ENCODE results near the gene BRWD1.

The BRWD1 gene

DNA sequence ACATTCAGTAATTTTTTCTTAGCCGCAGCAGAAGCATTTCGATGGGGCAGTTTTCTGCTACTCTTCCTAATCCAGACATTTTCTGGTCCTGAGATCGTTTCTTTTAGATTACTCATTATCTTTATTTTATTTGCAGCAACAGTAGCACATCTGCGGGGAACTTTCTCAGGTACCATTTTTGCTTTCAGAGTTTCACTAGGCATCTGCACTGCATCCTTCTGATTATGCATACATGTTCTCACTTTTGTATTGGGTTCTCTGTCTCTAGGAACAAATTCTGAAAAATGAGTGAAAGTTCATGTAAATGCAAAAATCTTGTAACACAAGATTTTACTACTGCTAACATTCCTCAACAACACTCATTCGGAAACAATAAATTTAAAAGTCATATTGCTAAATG, 126.3 kb downstream of the BRWD1 start:
- Histone ChIP-seq H3K4me1 (ENCODE audit: insufficient read depth, low read length) (peaks cover 11% of the 10 kb centered on the region), H3K36me3 (ENCODE audit: insufficient read depth, low read length) (no peaks in the 10 kb centered on the region), H3K9me3 (ENCODE audit: control insufficient read depth, insufficient read depth, low read length) (no peaks in the 10 kb centered on the region), H3K9ac (ENCODE audit: low read depth, low read length) (no peak overlapping the region)

DNA sequence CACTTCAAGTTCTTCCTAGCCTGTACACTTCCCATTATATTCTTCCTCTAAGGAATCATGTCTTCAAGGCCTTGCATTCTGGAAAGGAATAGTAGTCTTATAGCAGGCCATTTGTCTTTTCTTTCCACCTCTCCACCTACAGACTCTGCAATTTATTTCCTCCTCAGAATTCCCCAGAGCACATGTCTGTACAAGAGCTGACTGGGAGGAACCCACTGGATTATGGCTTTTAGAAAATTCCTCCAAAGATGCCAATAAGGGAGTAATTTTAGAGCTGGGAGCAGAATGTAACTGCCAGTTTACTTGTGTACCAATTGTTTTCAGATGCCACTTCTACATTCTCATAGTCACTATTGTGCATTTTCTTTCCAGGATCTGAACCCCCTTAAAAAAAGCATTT, 126.8 kb downstream of the BRWD1 start:
- no peaks in the 10 kb centered on the region for H3K36me3 ChIP-seq (ENCODE audit: insufficient read depth, low read length)
- H3K4me1 ChIP-seq (ENCODE audit: insufficient read depth, low read length), result peaks cover 11% of the 10 kb centered on the region
- H3K9me3 ChIP-seq (ENCODE audit: control insufficient read depth, insufficient read depth, low read length), result no peaks in the 10 kb centered on the region
- no peak overlapping the region for H3K9ac ChIP-seq (ENCODE audit: low read depth, low read length)

DNA sequence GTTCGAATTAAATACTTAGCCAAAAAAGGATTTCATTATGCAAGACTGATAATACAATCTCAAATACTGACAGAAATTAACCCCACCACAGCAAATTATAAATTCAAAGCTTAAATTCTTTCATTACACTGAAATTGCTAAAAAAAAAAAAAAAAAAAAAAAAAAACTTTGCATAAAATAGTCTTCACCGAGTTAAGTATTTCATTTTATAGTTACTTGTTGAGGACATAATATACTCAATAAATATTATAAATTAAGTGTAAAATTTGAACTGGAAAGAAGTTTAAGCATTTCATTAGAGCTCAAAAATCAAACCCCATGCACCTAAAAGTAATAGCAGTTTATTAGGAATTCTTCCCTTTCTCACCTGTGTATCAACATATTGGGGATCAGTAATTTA, 128.3 kb downstream of the BRWD1 start:
- peaks cover 11% of the 10 kb centered on the region for H3K4me1 ChIP-seq (ENCODE audit: insufficient read depth, low read length)
- H3K9me3 ChIP-seq (ENCODE audit: control insufficient read depth, insufficient read depth, low read length), result no peaks in the 10 kb centered on the region
- peaks cover 3% of the 10 kb centered on the region; the same call in 1 of the 2 replicates for H3K36me3 ChIP-seq (ENCODE audit: insufficient read depth, low read length)
- no peak overlapping the region for H3K9ac ChIP-seq (ENCODE audit: low read depth, low read length)

DNA sequence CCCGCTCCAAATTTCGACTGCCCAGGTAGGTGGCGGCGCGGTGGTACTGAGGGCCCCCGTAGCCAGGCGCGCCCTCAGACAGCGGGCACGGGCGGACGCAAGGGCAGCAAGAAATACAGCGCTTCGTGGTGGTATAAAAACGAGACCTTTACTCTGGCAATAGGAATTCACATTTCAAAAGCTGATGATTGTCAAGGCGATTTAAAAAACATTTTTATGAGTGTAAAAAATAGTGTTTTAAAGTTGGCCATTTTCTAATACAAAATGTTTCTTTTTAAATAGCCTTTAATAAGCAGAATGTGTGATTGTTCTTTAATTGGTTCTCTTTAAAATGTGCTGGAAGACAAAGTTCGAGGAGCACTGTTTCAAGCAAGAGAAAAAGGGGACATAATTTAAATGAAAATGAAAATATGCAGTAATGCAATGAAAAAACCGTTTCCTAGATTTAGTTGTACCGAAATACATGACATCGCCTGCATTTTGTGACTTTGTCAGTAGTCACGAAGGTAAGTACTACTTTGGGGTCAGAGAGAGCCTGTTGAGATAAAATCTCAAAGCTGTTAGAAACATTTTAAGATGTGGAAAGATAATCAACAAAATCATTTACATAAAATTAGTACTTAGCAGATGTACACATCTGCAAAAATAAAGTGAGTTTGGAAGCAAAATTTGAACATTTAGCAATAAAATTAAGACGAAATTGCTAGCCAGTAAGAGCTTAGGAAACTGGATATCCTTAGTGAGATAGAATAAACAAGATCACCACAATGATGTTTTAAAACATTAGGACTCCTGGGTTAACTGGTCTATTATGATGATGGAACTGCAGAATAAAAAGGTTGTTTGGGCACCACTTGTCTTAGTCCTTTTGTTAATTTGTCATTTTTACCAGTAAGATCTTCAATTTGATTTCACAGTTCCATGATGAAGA, 129.1 kb downstream of the BRWD1 start:
- Histone ChIP-seq H3K4me1 (ENCODE audit: insufficient read depth, low read length) (peaks cover 11% of the 10 kb centered on the region), H3K36me3 (ENCODE audit: insufficient read depth, low read length) (peaks cover 3% of the 10 kb centered on the region; the same call in 1 of the 2 replicates), H3K9me3 (ENCODE audit: control insufficient read depth, insufficient read depth, low read length) (no peaks in the 10 kb centered on the region), H3K9ac (ENCODE audit: low read depth, low read length) (peak overlapping the region; percentile 86)

DNA sequence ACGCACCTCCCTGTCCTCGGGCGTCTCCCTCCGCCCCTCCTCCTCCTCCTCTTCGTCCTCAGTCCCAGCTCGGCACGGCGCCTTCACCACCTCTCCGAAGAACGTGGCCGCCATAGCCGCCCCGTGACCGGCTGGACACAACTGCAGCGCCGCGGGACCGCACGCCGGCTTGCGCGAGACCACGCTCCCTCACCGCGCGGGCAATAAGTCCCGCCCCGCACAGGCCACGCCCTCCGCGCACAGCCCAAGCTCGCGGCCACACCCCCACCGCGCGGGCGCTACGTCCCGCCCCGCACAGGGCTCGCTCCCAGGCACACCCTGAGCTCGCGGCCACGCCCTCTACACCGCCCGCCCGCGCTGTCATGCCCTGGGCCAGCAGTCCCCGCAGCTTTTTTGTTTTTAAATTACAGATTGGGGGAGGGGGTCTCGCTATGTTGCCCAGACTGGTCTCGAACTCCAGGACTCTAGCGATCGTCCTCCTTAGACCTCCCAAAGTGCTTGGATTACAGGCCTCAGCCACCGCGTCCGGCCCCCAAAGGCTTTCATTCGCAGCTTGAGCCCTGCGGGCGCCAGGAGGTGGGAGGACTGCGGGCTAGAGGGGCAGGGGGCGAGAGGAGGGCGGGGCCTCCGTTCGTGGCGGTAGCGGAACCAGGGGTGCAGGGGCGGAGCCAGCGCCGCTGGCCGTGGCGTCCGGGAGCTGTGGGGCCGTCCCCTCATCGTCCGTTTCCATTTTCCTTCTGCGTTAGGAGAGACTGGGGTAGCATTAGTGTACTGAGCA, 130.0 kb downstream of the BRWD1 start, which contains the start of gene PSMG1:
PSMG1 (minus strand) TSS at position 180 of the 778 bp plus-strand sequence; CDS start at position 114, 66 bp downstream.
- Histone ChIP-seq H3K4me1 (ENCODE audit: insufficient read depth, low read length) (peaks cover 11% of the 10 kb centered on the region), H3K9me3 (ENCODE audit: control insufficient read depth, insufficient read depth, low read length) (no peaks in the 10 kb centered on the region), H3K36me3 (ENCODE audit: insufficient read depth, low read length) (peaks cover 6% of the 10 kb centered on the region), H3K9ac (ENCODE audit: low read depth, low read length) (peak within 1 kb of the TSS; percentile 86)

DNA sequence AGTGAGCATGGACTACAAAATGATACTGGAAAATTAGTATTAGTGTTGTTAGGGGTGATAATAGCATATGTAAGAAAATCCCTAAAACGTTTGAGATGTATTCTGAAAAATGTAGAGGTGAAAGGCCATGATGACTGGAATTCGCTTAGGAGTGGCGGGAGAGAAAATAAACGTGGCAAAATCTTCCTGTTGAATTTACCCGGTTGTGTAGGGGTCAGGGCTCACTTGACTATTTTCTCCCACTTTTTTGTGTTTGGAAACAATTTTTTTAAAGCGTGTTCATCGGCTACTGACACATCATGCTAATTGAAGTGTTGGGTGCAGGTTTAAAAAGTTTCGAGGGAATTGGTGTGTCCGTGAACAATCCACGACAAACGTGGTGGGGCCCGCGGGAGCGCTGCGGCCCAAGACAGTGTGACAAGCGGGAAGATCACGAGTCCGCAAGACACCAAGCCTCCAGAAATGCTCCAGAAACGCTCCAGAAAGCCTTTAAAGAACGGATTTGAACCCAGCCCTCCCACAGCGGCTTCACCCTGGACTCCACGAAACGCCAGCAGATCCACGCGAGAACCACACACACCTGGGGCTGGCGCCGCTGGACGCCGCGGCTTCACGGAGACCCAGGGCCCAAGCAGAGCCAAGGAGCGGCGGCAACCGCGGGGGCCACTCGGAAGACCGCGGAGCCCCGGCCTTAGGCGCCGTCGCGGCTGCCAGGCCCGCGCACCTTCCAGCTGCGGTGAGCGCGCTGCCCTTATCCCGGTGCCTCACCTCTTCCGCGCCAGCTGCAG, 130.8 kb downstream of the BRWD1 start:
- peaks cover 8% of the 10 kb centered on the region for H3K4me1 ChIP-seq (ENCODE audit: insufficient read depth, low read length)
- H3K9me3 ChIP-seq (ENCODE audit: control insufficient read depth, insufficient read depth, low read length), result no peaks in the 10 kb centered on the region
- peak overlapping the region; percentile 86 for H3K9ac ChIP-seq (ENCODE audit: low read depth, low read length)
- H3K36me3 ChIP-seq (ENCODE audit: insufficient read depth, low read length), result peaks cover 8% of the 10 kb centered on the region

DNA sequence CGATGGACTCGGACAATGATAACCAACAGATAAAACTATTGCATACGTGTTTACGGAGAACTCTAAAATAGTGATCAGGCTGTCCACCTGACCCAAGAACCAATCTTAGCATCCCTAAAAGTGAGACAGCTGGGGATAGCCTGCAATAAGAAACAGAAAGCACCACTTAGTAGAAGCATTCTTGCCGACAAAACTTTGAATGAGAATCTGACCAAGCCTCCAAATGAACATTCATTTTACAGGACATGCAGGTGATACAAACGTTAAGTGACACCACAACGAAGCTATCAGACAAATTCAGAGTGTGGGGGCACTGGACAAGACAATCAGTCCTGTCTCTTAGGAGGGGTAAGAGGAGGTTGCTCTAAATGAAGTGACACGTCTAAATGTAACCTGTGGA, 131.4 kb downstream of the BRWD1 start:
- Histone ChIP-seq H3K9me3 (ENCODE audit: control insufficient read depth, insufficient read depth, low read length) (no peaks in the 10 kb centered on the region), H3K4me1 (ENCODE audit: insufficient read depth, low read length) (peaks cover 6% of the 10 kb centered on the region; the same call in 1 of the 2 replicates), H3K9ac (ENCODE audit: low read depth, low read length) (peak overlapping the region; percentile 86), H3K36me3 (ENCODE audit: insufficient read depth, low read length) (peaks cover 8% of the 10 kb centered on the region)

DNA sequence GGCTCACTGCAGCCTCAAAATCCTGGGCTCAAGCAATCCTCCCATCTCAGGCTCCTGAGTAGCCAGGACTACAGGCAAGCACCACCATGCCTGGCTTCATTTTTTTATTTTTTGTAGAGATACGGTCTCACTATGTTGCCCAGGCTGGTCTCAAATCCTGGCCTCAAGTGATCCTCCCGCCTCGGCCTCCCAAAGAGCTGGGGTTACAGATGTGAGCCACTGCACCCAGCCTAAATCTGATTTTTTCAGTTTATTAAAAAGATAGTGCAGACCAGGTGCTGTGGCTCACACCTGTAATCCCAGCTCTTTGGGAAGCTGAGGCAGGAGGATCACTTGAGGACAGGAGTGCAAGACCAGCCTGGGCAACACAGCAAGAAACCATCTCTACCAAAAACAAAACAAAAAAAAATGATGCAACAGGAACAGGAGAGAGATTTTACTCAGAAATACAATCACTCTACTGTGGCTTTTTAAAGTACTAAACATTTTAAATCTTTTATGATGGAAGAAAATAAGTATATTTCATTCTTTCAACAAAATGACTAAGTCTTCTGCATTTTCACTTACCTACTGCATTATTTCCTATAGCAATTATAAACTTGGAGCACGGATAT, 132.1 kb downstream of the BRWD1 start:
- H3K36me3 ChIP-seq (ENCODE audit: insufficient read depth, low read length), result peaks cover 8% of the 10 kb centered on the region
- H3K4me1 ChIP-seq (ENCODE audit: insufficient read depth, low read length), result peaks cover under 1% of the 10 kb centered on the region; the same call in 1 of the 2 replicates
- H3K9me3 ChIP-seq (ENCODE audit: control insufficient read depth, insufficient read depth, low read length), result no peaks in the 10 kb centered on the region
- H3K9ac ChIP-seq (ENCODE audit: low read depth, low read length), result no peak overlapping the region

DNA sequence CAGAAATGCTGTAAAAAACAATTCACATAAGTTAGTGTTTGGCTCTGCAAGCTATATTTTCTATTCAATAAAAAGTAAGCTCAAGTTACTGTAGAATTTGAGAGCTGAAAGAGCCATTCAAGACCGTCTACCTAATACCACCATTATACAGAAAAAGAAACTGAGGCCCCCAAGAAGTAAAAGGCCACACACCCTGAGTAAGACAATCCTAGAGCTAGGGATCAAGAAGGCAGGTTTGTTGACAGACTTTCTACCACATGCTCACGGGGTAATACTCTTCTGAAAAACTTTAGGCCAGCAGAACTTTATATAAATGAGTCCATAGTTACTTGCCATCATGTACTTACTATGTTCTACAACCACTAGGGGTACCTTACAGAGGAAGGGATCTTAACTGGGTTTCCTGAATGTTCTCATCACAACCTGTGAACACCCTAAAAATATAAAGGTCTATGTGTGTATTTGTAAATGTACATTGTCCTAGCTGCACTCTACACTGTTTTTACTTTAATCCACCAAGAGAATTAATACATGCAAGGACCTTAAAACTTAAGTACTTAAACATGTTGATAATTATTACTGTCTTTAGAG, 132.9 kb downstream of the BRWD1 start:
- H3K36me3 ChIP-seq (ENCODE audit: insufficient read depth, low read length), result peaks cover 8% of the 10 kb centered on the region
- no peak overlapping the region for H3K9ac ChIP-seq (ENCODE audit: low read depth, low read length)
- H3K9me3 ChIP-seq (ENCODE audit: control insufficient read depth, insufficient read depth, low read length), result no peaks in the 10 kb centered on the region
- no peaks in the 10 kb centered on the region; the same call in 1 of the 2 replicates for H3K4me1 ChIP-seq (ENCODE audit: insufficient read depth, low read length)

DNA sequence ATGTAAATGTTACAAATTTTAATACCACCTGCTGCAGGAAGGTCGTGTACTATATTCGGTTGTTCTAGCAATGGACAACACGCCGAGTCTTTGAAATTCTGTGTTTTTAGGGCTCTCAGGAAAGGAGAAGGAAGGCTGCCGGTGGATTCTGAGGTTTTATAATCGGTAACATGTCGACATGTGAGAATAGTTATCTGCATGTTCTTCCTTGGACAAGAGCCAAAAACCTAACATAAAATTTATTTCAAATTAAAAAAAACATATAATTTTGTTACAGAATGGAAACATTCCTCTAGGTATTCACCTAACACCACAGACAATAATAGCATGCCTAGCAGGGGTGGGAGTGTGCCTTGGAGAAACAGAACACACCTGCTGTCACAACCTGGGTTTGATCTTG, 135.0 kb downstream of the BRWD1 start:
- H3K4me1 ChIP-seq (ENCODE audit: insufficient read depth, low read length), result no peaks in the 10 kb centered on the region; the same call in 1 of the 2 replicates
- H3K36me3 ChIP-seq (ENCODE audit: insufficient read depth, low read length), result peaks cover 8% of the 10 kb centered on the region
- H3K9me3 ChIP-seq (ENCODE audit: control insufficient read depth, insufficient read depth, low read length), result no peaks in the 10 kb centered on the region
- no peak overlapping the region for H3K9ac ChIP-seq (ENCODE audit: low read depth, low read length)

DNA sequence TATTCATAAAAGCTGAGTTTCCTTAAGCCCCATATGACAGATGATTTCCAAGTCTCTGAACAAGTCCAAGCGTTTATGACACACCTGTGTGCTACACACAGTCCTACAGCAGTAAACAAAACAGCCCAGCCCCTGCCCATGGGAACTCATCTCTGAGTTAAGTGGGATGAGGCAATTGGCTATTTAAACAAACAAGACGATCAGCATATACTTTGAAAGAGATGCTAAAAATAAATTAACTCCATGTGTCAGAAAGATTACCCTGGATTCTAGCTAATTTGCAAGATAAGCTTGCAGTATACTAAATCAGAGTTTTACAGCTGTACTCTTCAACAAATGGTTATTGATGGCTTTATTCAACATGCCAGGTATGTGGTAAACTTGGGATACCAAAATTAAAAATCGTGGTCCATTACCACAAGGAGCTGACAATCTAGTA, 137.1 kb downstream of the BRWD1 start:
- no peaks in the 10 kb centered on the region for H3K4me1 ChIP-seq (ENCODE audit: insufficient read depth, low read length)
- peaks cover 12% of the 10 kb centered on the region for H3K36me3 ChIP-seq (ENCODE audit: insufficient read depth, low read length)
- no peaks in the 10 kb centered on the region for H3K9me3 ChIP-seq (ENCODE audit: control insufficient read depth, insufficient read depth, low read length)
- no peak overlapping the region for H3K9ac ChIP-seq (ENCODE audit: low read depth, low read length)

DNA sequence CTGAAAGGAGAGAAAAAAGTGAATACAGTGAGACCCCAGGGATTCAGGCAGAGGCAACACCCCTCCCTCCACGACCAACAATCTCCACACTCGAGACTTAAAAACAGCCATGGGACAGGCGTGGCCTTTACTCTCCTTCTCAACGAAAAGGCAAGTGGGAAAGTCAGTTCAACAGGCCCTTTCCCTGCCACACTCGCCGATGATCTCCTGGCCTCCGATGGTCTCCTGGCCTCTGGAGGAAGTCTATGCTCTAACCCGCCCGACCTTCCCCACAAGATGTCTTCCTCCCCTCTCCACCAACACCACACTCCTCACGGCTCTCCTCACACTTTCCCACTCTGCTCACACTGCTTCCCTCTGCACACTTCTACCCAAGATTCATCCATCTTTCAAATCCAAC, 137.8 kb downstream of the BRWD1 start:
- Histone ChIP-seq H3K4me1 (ENCODE audit: insufficient read depth, low read length) (no peaks in the 10 kb centered on the region), H3K9me3 (ENCODE audit: control insufficient read depth, insufficient read depth, low read length) (no peaks in the 10 kb centered on the region), H3K9ac (ENCODE audit: low read depth, low read length) (no peak overlapping the region), H3K36me3 (ENCODE audit: insufficient read depth, low read length) (peaks cover 12% of the 10 kb centered on the region)

DNA sequence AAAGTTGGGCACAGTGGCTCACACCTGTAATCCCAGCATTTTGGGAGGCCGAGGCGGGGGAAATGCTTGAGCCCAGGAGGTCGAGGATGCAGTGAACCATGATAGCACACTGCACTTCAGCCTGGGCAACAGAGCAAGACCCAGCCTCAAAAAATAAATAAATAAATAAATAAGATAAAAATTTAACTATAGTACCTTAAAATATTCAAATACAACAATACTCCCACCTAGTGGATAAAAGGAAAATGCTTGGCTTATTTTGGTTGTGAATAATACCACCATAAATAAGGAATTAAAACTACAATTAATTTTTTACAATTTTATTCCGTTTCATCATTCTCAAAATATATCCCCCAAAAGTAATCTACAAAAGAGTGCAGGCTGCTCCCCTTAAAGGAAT, 138.3 kb downstream of the BRWD1 start:
- H3K9me3 ChIP-seq (ENCODE audit: control insufficient read depth, insufficient read depth, low read length), result no peaks in the 10 kb centered on the region
- H3K4me1 ChIP-seq (ENCODE audit: insufficient read depth, low read length), result no peaks in the 10 kb centered on the region
- H3K9ac ChIP-seq (ENCODE audit: low read depth, low read length), result no peak overlapping the region
- H3K36me3 ChIP-seq (ENCODE audit: insufficient read depth, low read length), result peaks cover 10% of the 10 kb centered on the region
